Breast epithelium (tissue), 4 donors: ENCODE measurements around the gene PHKA2. TPM values are rescaled to one million over a fixed set of nuclear protein-coding genes. Genes with fewer than 3 reads are reported as not detected.
A peak's percentile ranks its signal among the peaks of the same experiment; 100 is the strongest.
"Not testable (repeated sequence)": the region's sequence is repeated elsewhere in the genome, so short reads cannot be mapped to it uniquely, and the experiment has no call there.

ENCODE experiments used
- DNase-seq, 2 donors: peaks; one replicate each; pipeline ENCODE4 v3.0.0-alpha.2; 2019; ENCODE audit warnings: low spot score in 2 of 2
- H3K27ac ChIP-seq, 2 donors: fragments of 200-600 bp; sonication (generic) in 1 of 2; one replicate each; pipeline ENCODE4 v1.5.1; 2016 to 2019; ENCODE audit warnings: mild to moderate bottlenecking in 1 of 2
- H3K27me3 ChIP-seq, 2 donors: fragments of 200-600 bp; sonication (generic) in 1 of 2; one replicate each; pipeline versions ENCODE4 v1.5.1 to v1.6.0; 2017 to 2019; ENCODE audit warnings: control low read depth in 1 of 2, mild to moderate bottlenecking in 1 of 2
- H3K36me3 ChIP-seq: fragments of 200-600 bp; one replicate; pipeline ENCODE4 v1.5.1; 2019
- H3K4me1 ChIP-seq, 2 donors: fragments of 200-600 bp; sonication (generic); one replicate each; pipeline ENCODE4 v1.5.1; 2016 to 2019; ENCODE audit warnings: control low read depth in 1 of 2
- H3K4me3 ChIP-seq, 3 donors: fragments of 200-600 bp; sonication (generic); 1 replicate in 2 of 3; 2 replicates in 1 of 3; pipeline ENCODE4 v1.5.1; 2016 to 2019; ENCODE audit warnings: mild to moderate bottlenecking in 3 of 3, moderate library complexity in 2 of 3
- H3K9me3 ChIP-seq, 2 donors: fragments of 200-600 bp; sonication (generic) in 1 of 2; one replicate each; pipeline ENCODE4 v1.5.1; 2016 to 2019; ENCODE audit warnings: control low read depth in 1 of 2
- POLR2A ChIP-seq: fragments of 450-650 bp; IDR thresholded peaks from one replicate; pipeline ENCODE4 v1.6.1; 2016; ENCODE audit warnings: antibody characterized with exemption, mild to moderate bottlenecking, moderate library complexity
- POLR2AphosphoS5 ChIP-seq, 3 donors: sonication (generic); formaldehyde crosslinking; IDR thresholded peaks; one replicate each; pipeline ENCODE4 v1.6.1; 2017; ENCODE audit warnings: antibody characterized with exemption in 3 of 3
- intact Hi-C: fragments of 100-400 bp; cut with DNase I; formaldehyde crosslinking; loops from one replicate; pipeline ENCODE4 v1.15.1; 2023; ENCODE audit warnings: low total_unique reads
- total RNA-seq, 3 donors: library from RNA; depleted of rRNA; stranded (reverse); fragments of >200 nt; gene quantifications; one replicate each; pipeline ENCODE4 v1.1.0, GENCODE V29; 2016
- TF ChIP-seq, protein P1 (sequence below), 3 donors: fragments of 450-650 bp; IDR thresholded peaks; one replicate each; pipeline ENCODE4 v1.5.1; 2016 to 2017; ENCODE audit warnings: antibody characterized with exemption in 3 of 3, mild to moderate bottlenecking in 3 of 3, moderate library complexity in 3 of 3

The PHKA2 gene
- total RNA-seq, 3 donors from 2014 or later: 22.7 to 27.1 (median 25.6) TPM

DNA sequence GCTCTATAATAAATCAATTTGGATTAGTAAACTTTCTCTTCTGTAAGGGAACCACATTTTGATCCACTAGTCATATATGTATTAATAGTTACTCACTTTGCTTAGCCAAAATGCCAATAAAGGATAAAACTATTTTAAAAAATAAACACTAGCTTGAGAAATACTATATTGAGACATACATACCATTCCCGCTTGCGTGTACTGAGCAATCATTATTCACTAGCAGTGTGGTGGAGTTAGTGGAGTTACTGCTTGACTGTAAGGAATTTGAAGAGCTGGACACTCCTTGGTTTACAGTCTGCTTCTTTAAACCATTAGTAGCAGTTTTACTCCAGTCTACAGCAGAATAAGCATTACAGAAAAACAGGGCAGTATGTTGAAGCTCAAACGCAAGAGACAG, 10.8 kb upstream of the PHKA2 start:
- DNase-seq: no peak
- H3K27me3 ChIP-seq: peaks cover 0 to 4% of the 10 kb centered on the region in 2 donors
- intact Hi-C loops: no loop called here
- H3K9me3 ChIP-seq: no peaks in the 10 kb centered on the region
- no peaks in the 10 kb centered on the region for H3K36me3 ChIP-seq
- H3K27ac ChIP-seq: no peak overlapping the region
- H3K4me3 ChIP-seq: no peak overlapping the region
- TF ChIP-seq, protein P1, sequence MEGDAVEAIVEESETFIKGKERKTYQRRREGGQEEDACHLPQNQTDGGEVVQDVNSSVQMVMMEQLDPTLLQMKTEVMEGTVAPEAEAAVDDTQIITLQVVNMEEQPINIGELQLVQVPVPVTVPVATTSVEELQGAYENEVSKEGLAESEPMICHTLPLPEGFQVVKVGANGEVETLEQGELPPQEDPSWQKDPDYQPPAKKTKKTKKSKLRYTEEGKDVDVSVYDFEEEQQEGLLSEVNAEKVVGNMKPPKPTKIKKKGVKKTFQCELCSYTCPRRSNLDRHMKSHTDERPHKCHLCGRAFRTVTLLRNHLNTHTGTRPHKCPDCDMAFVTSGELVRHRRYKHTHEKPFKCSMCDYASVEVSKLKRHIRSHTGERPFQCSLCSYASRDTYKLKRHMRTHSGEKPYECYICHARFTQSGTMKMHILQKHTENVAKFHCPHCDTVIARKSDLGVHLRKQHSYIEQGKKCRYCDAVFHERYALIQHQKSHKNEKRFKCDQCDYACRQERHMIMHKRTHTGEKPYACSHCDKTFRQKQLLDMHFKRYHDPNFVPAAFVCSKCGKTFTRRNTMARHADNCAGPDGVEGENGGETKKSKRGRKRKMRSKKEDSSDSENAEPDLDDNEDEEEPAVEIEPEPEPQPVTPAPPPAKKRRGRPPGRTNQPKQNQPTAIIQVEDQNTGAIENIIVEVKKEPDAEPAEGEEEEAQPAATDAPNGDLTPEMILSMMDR (IDR thresholded peaks at IDR 0.05): no peak
- TF ChIP-seq POLR2AphosphoS5 (IDR thresholded peaks at IDR 0.05) (no peak), POLR2A (no peak)
- no peaks in the 10 kb centered on the region for H3K4me1 ChIP-seq

- H3K4me3 ChIP-seq: no peak overlapping the region
- no peak for DNase-seq
- no peaks in the 10 kb centered on the region for H3K9me3 ChIP-seq
- TF ChIP-seq POLR2A: no peak
- TF ChIP-seq, protein P1 (IDR thresholded peaks at IDR 0.05): no peak
- TF ChIP-seq POLR2AphosphoS5 (IDR thresholded peaks at IDR 0.05): no peak
- intact Hi-C loops: no loop called here
- no peaks in the 10 kb centered on the region for H3K4me1 ChIP-seq
- H3K27ac ChIP-seq: no peak overlapping the region
- H3K27me3 ChIP-seq: peaks cover 0 to 4% of the 10 kb centered on the region in 2 donors
- no peaks in the 10 kb centered on the region for H3K36me3 ChIP-seq
Measured at GRCh38 chrX:18992829-18993228, 8.9 kb upstream of the PHKA2 start.

DNA sequence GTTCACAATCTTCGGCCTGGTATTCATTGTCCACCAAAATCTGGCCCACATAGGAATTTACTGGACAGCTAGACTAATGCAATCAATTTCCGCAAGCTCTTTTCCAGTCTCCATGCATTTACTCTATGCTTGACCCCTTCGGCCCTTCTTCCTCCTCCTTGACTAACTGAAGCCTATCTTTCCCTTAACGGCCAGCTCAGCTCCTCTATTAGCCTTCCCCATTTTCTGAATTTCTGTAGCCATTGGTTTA, 1.2 kb upstream of the PHKA2 start:
- Histone ChIP-seq H3K27ac (peak overlapping the region; percentile 93 to 94), H3K36me3 (no peaks in the 10 kb centered on the region), H3K4me3 (peak overlapping the region; percentile 63 to 77 (median 67)), H3K27me3 (peaks cover 0 to 32% of the 10 kb centered on the region in 2 donors), H3K9me3 (no peaks in the 10 kb centered on the region), H3K4me1 (no peaks in the 10 kb centered on the region)
- DNase-seq: no peak
- no peak for TF ChIP-seq POLR2AphosphoS5 (IDR thresholded peaks at IDR 0.05)
- TF ChIP-seq, protein P1 (IDR thresholded peaks at IDR 0.05): no peak
- no peak for TF ChIP-seq POLR2A
- intact Hi-C loops: no loop called here

DNA sequence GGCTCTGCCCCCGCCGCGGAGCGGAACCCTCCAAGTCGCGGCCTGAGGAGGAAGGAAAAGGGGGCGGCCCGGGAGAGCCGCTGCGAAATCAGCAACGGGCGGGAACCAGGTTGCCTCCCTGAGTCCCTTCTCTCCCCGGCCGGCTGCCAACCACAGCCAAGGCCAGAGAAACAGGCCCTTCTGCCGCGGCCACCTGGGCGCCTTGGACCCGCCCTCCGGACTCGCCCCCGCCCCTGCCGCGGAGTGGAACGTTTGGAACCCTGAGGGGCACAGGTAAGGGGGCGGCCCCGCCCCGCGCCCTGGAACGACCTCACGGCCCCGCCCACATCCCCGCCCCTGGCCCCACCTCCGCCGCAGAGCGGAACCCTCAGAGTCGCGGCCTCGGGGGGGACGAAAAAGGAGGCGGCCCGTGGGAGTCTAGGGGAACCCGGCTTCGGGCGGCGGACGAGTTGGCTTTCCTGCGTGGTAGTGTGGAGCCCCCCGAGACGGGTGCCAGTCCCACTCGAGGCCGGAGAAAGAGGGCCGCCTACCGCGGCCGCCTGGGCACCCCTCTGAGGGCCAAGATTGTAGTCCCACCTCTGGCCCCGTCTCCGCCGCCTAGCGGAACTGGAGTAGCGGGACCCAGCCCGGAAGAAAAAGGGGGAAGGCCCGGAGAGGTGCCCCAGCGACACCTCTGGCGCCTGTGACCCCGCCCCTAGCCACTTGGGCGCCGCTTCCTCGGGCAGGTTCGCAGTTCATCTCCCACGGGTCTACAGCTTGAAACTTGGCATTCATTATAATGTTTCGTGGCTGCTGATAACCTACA, 669 bp upstream of the PHKA2 start:
- TF ChIP-seq POLR2AphosphoS5 (IDR thresholded peaks at IDR 0.05) (peak in 1 of 3 donors; percentile 9), POLR2A (no peak)
- TF ChIP-seq, protein P1 (IDR thresholded peaks at IDR 0.05): peak in 2 of 3 donors; percentile 68 to 69
- no peaks in the 10 kb centered on the region for H3K4me1 ChIP-seq
- peak overlapping the region; percentile 93 to 94 for H3K27ac ChIP-seq
- peaks cover 0 to 32% of the 10 kb centered on the region in 2 donors for H3K27me3 ChIP-seq
- intact Hi-C loops: no loop called here
- H3K4me3 ChIP-seq: peak overlapping the region; percentile 63 to 77 (median 67)
- peak; percentile 75 for DNase-seq
- H3K36me3 ChIP-seq: no peaks in the 10 kb centered on the region
- H3K9me3 ChIP-seq: no peaks in the 10 kb centered on the region

DNA sequence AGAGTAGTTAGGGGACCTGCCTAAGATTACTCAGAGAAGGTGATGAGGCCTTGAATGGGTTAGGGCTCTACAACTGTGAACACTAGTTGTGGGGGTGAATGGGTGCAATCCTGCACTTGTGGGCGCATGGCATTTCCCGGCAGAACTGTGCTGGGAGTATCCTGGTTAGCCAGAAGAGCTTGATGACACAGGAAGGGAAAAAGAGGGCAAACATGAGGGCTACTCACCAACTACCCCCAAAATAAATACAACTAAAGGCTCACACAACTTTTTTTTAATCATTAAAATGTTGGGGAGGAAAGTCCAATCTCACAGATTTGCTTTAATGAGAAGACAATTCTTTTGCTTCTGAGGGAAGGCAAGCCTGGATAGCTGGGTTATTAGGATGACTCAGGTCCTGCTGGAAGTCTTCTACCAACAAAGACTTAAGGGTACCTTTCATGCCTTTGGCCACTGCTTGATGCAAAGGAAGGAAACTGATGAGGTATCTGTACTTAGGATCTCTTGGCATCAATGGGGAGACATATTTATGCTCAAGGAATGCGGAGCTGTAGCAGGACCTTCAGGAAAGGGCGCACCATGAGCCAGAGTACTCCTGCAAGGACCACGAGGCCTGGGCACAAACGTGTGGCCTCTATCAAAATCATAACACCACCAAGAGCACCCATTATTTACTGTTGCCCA, 2.6 kb downstream of the PHKA2 start:
- intact Hi-C loops: no loop called here
- DNase-seq: no peak
- TF ChIP-seq, protein P1 (IDR thresholded peaks at IDR 0.05): no peak
- no peak for TF ChIP-seq POLR2AphosphoS5 (IDR thresholded peaks at IDR 0.05)
- no peak for TF ChIP-seq POLR2A
- peaks cover 0 to 32% of the 10 kb centered on the region in 2 donors for H3K27me3 ChIP-seq
- H3K4me3 ChIP-seq: no peak overlapping the region
- H3K36me3 ChIP-seq: no peaks in the 10 kb centered on the region
- no peaks in the 10 kb centered on the region for H3K4me1 ChIP-seq
- no peaks in the 10 kb centered on the region for H3K9me3 ChIP-seq
- no peak overlapping the region for H3K27ac ChIP-seq

GRCh38 chrX:18980262-18980661, 3.7 kb downstream of the PHKA2 start:
- intact Hi-C loops, DNase-seq, H3K4me3 ChIP-seq, H3K27ac ChIP-seq, H3K36me3 ChIP-seq, H3K4me1 ChIP-seq, H3K9me3 ChIP-seq: not testable (repeated sequence)
- peaks cover 0 to 27% of the 10 kb centered on the region in 2 donors for H3K27me3 ChIP-seq
